GM20431 (cell line): ENCODE results near the gene UCN3.

Experiments
- in situ Hi-C: fragments of 300-500 bp; cut with MseI, MboI; formaldehyde crosslinking; loops from one replicate; pipeline ENCODE4 v1.15.0; 2020; ENCODE audit warnings: low sequenced_read_pairs; ENCODE audit not compliant: unreplicated experiment

Gene UCN3

DNA sequence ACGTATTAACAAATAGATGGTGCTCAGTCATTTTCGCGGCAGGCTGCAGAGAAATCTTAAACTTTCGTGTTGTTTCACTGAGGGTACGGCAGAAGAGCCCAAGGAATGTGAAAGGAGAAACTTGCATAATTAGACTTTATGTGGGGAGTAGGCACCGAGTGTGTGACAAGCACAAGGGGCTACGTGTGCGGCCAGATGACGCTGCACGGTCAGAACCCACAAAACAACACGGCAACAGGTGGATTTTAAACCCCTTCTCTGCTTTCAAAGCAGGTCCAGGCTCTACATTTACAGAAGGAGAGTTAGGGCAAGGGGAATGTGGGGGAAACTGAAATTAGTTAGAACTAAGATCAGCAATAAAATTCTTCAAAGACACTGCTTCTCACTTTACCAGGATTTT lies 392 bp upstream of the UCN3 start:
- in situ Hi-C loops: no loop called here

DNA sequence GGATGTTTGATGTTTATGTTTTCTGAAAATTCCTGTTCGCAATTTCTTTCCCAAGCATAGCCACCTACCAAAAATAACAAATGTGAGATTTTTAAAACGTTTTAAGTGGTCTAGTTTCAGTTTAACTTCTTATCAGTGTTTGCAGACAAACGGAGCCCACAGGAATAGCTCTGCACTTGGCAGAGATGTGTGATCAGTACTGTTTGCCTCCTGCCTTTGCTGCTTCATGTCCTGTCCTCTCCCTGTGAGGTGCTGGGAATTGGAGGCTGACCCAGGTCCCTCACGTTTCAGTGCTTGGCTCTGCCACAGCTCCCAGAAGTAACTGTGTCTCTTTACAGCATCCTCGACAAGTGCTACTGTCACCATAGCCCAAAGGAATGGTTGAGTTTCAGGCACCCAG lies 1.2 kb downstream of the UCN3 start:
- in situ Hi-C loops: no loop called here

DNA sequence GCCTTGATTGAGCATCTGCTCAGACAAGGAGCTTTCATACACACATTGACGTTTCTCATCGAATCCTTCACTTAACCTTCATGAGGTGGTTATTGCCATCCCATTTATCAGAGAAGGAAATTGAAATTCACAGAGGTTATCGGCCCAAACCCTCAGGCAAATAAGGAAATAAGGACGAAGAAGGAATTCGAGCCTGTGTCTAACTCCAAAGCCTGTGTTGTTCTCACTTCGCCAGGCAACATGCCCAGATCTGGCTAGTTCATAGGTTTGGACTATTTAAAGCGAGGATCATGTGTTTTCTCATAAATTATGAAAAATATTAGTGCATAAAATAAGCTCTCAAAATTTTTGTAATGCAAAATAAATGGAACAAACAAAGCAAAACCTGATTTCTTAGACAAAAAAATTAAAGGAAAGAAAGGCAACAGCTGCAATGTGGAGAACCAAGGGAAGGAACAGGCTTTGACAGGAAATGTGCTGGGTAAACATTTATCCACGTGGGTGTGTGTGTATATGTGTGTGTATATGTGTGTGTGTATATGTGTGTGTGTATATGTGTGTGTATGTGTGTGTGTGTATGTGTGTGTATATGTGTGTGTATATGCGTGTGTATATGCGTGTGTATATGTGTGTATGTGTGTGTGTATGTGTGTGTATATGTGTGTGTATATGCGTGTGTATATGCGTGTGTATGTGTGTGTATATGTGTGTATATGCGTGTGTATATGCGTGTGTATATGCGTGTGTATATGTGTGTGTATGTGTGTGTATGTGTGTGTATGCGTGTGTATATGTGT lies 4.8 kb downstream of the UCN3 start:
- in situ Hi-C loops: no loop called here

DNA sequence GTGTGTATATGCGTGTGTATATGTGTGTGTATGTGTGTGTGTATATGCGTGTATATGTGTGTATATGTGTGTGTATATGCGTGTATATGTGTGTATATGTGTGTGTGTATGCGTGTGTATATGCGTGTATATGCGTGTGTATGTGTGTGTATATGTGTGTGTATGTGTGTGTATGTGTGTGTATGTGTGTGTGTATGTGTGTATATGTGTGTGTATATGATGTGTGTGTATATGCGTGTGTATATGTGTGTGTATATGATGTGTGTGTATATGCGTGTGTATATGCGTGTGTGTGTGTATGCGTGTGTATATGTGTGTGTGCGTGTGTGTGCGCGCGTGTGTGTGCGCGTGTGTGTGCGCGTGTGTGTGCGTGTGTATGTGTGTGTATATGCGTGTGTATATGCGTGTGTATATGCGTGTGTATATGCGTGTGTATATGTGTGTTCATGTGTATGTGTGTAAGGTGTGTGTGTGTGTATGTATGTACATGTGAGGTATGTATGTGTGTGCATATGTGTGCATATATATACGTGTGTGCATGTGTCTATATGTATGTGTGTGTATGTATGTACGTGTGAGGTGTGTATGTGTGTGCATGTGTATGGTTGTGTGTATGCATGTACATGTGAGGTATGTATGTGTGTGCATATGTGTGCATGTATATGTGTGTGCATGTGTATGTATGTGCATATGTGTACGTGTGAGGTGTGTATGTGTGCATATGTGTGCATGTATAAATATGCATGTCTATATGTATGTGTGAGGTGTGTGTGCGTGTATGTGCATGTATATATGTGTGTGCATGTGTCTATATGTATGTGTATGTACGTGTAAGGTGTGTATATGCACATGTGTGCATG lies 6.0 kb downstream of the UCN3 start:
- in situ Hi-C loops: no loop called here

DNA sequence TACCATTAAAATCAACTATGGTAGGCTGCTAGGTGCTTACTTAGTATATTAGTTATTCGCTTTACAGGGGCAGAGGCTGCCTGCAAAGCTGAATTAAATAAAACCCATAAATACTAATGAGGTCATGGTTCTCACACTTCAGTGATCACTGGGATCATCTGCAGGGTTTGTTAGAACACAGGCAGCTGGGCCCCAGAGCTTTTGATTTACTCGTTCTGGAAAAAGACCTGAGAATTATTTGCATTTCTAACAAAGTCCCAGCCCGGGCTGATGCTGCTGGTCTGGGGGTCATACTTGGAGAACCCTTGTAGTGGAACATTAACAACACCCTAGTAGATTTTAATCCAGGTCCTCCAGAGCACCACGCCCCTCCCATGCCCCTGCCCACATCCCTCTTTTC lies 8.5 kb downstream of the UCN3 start:
- in situ Hi-C loops: no loop called here

DNA sequence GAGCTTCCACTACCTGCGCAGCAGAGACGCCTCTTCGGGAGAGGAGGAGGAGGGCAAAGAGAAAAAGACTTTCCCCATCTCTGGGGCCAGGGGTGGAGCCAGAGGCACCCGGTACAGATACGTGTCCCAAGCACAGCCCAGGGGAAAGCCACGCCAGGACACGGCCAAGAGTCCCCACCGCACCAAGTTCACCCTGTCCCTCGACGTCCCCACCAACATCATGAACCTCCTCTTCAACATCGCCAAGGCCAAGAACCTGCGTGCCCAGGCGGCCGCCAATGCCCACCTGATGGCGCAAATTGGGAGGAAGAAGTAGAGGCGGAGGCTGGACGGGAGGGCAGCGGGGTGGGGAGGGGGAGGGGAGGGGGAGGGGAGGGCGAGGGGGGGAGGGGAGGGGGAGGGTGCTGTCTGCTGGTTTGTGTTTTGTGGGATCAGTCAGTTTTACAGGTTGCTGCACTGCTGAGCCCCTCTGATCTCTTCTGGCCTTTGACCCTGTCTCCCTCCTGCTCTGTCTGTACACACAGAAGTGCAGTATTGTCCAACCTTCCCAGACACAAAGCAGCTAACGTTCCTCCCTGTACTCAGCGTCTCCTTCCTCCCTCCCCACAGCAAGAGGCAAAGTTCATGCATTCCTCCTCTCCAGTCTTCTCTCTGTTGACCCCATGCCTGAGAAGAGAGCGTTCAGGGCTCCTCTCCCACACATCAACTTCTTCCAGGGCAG lies 9.3 kb downstream of the UCN3 start:
- in situ Hi-C loops: no loop called here

DNA sequence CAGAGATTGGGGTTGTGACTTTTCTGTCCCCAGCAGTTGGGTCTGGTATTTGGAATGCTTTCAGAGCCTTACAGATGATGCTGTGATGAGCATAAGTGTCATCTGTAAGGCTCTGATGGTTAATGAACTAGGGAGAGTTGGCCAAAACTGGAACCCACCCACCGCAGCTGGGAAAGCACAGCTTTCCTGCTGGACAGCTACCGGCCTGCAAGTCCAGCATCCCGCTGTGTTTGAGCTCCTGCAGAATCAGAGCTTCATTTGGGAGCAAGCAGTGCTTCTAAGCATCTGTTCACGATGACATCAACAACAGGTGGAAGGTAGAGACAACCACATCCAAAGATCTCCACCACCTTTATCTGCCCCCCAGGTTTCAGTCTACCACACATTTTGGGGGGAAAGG lies 11.7 kb downstream of the UCN3 start:
- in situ Hi-C loops: loop anchor here (25.0 kb wide), 1 partner anchor 539 kb away; the partner anchor contains the start of gene AKR1E2

DNA sequence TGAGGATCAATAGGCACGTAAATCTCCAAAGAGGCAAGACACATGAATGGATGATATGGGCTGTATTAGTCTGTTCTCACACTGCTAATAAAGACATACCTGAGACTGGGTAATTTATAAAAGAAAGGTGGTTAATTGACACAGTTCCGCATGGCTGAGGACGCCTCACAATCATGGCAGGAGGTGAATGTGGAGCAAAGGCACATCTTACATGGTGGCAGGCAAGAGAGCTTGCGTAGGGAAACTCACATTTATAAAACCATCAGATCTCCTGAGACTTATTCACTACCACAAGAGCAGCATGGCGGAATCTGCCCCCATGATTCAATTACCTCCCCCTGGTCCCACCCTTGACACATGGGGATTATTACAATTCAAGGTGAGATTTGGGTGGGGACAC lies 14.4 kb downstream of the UCN3 start:
- in situ Hi-C loops: loop anchor here (25.0 kb wide), 1 partner anchor 542 kb away; the partner anchor contains the start of gene AKR1E2

DNA sequence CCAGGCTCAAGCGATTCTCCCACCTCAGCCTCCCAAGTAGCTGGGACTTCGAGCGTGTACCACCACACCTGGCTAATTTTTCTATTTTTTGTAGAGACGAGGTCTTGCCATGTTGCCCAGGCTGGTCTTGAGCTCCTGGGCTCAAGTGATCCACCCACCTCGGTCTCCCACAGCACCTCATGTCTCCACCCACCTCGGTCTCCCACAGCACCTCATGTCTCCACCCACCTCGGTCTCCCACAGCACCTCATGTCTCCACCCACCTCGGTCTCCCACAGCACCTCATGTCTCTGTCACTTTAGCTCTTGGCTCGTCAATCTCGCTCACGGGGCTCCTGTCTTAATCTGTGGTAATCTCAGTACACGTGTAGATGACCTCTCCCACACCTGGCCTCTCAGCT lies 15.6 kb downstream of the UCN3 start:
- in situ Hi-C loops: loop anchor here (25.0 kb wide), 1 partner anchor 543 kb away; the partner anchor contains the start of gene AKR1E2

DNA sequence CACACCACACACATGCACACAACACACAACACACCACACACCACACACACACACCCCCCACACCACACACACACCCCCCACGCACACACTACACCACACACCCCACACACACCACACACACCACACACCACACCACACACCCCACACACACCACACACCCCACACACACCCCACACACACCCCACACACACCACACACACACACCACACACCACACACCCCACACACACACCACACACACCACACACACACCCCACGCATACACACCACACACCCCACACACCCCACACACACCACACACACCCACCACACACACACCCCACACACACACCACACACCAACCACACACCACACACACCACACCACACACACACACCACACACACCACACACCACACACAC lies 16.4 kb downstream of the UCN3 start:
- in situ Hi-C loops: loop anchor here (25.0 kb wide), 1 partner anchor 544 kb away; the partner anchor contains the start of gene AKR1E2

DNA sequence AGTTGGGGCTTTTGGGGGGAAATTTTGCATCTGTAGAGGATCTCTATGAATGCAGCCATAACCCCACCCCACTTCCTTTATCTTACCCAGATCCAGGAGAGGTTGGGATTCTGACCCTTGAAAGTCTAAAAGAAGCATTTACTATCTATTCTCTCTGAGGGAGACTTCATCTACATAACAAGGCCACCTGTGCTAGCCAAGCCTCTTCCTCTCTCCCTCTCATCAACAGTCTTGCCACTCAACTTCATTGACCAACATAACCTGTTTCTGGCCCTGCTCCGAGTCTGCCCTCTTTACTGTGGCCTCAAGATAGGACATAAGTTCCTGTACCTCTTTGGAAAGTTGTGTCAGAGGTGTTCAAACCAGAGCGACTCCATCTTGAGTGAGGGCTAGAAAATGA lies 20.5 kb downstream of the UCN3 start:
- in situ Hi-C loops: loop anchor here (25.0 kb wide), 1 partner anchor 548 kb away; the partner anchor contains the start of gene AKR1E2

DNA sequence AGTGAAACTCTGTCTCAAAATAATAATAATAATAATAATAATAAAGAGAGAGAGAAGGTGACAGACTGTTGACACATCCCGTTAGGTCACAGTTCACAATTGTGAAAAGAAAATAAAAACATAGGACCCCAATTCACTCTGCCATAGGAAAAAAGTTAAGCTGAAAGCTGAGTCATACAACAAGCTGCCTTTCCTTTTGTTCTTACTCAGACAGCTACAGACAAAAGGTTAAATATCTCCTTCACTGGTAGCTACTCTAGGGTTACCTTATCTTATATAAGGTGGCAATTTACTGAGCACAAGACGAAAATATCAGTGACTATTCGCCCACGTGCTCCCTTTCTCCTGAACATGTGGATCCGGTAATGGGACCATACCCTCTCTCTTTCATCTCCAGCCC lies 22.4 kb downstream of the UCN3 start:
- in situ Hi-C loops: loop anchor here (25.0 kb wide), 1 partner anchor 550 kb away; the partner anchor contains the start of gene AKR1E2

DNA sequence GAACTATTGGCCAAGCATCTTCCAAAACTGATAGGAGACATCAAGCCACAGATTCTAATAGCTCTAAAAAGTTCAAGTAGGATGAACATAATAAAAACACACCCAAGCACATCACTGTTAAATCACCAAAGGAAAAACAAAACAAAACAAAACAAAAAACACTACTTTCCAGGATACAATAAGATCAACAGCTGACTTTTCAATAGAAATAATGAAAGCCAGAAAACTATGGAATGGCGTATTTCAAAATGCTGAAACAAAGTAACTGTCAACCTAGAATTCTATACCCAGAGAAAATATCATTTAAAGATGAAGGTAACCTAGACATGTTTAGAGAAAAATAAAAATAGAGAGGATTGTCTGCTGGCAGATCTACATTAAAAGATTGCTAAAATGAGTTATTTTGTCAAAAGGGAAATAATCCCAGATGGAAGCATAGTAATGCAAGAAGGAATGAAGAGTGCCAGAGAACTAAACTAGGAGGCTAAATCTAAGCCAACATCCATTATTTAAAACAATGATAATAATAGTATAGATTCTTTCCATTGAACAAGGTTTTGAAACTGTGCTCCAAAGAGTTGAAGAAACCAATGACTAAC lies 25.9 kb downstream of the UCN3 start:
- in situ Hi-C loops: loop anchor here (25.0 kb wide), 1 partner anchor 553 kb away; the partner anchor contains the start of gene AKR1E2

DNA sequence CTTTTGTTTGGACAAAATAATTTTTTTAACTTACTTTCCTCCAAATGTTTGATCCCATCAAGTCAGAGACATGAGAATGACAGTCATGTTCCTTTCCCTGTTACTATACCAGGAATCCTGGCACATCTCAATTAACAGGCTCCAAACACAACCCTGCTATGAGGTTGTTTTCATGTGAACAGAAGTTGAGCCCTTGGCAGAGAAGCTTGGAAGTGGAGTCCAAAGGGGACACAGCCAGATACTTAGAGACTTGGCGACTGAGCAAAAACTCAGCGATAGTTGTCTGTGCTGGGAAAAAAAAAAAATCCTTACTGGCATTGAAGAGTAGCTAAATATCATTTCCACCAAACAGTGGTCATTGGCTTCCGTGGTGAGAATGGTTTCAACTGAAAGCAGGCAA lies 27.0 kb downstream of the UCN3 start:
- in situ Hi-C loops: loop anchor here (25.0 kb wide), 1 partner anchor 554 kb away; the partner anchor contains the start of gene AKR1E2

DNA sequence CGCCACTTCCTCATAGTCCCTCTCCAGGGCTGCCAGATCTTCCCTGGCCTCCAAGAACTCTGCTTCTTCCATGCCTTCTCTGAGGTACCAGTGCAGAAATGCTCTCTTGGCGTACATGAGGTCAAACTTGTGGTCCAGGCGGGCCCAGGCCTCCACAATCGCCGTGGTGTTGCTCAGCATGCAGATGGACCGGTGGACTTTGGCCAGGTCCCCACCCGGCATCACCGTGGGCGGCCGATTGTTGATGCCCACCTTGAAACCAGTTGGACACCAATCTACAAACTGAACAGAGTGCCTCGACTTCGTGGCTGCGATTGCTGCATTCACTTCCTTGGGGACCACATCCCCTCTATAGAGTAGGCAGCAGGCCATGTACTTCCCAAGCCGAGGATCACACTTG lies 28.8 kb downstream of the UCN3 start:
- in situ Hi-C loops: loop anchor here (25.0 kb wide), 1 partner anchor 556 kb away; the partner anchor contains the start of gene AKR1E2

DNA sequence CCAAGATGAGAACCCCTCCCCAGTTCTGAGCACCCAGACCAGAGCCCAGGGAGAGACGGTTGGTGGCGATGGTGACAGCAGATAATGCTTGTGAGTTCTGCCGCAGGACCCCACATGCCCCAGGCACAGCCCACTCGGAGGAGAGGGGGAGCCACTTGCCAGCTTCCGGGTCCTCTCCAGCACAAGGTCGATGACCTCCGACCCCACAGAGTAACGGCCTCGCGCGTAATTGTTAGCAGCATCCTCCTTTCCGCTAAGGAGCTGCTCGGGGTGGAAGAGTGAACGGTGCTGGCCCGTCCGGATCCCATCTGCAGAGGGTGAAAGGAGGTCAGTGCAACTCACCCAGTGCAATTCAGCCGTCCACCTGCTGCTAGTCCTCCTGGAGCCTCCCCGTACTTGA lies 30.4 kb downstream of the UCN3 start:
- in situ Hi-C loops: loop anchor here (25.0 kb wide), 1 partner anchor 558 kb away; the partner anchor contains the start of gene AKR1E2

DNA sequence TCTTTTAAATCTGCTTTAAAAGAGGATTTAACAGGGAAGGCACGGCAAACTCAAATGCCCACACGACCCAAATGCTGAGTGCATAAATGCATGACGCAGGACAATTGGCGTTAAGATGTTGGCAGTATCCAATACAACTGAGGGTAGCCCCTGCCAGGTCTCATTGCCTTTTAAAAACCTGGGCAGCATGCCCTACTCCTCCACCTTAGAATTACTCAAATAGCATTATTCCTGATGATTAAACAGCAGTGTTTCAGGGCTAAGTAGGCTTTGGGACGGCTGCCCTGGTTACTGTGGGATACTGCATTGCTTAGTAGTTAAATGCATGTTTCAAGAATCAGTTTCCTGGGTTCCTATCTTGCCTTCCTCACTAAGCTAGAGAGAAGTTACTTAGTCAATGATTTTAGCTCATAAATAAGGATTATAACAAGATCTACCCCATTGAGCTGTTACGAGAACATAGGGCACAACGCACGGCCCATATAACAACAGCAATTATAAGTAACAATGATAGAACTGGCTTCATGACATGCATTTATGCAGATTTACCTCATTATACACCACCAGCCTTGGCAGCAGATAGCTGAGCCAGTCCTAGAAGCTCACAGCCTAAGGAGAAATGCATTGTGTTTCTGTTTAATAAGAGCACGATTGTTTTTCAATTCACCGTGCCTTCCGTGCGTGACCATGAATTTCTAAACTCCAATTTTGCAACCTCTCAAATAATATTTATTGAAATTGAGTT lies 32.0 kb downstream of the UCN3 start:
- in situ Hi-C loops: loop anchor here (25.0 kb wide), 1 partner anchor 559 kb away; the partner anchor contains the start of gene AKR1E2

DNA sequence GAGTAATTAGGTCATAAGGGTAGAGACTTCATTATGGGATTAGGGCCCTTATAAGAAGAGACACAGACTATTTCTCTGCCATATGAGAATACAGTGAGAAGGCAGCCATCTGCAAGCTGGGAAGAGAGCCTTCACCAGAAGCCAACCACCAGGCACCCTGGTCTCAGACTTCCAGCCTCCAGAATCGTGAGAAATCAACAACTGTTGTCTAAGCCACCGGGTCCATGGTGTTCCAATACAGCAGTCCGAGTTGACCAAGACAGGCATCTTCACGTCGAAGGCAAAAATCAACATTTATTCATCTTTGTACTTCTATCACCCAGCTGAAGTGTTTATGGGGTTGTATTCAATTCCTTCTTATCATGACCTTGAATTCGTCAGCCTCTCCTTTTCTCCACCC lies 34.6 kb downstream of the UCN3 start:
- in situ Hi-C loops: loop anchor here (25.0 kb wide), 1 partner anchor 562 kb away; the partner anchor contains the start of gene AKR1E2
